Smooth muscle cell (in vitro differentiated cells): ENCODE results near the gene ADAT3. TPM values are rescaled to one million over a fixed set of nuclear protein-coding genes. Genes with fewer than 3 reads are reported as not detected.
"Not testable (repeated sequence)": the region's sequence is repeated elsewhere in the genome, so short reads cannot be mapped to it uniquely, and the experiment has no call there.

Experiments used
- DNase-seq: peaks from one replicate; lab custom pipeline; 2025; ENCODE audit not compliant: unreplicated experiment; lab: John Stamatoyannopoulos, UW
- H2AFZ ChIP-seq: fragments of 200-600 bp; sonication (generic); 2 replicates; pipeline ENCODE4 v1.6.0; 2016; ENCODE audit warnings: antibody characterized with exemption, low read depth, mild to moderate bottlenecking
- H3F3A ChIP-seq: fragments of 200-600 bp; sonication (generic); 2 replicates; pipeline ENCODE4 v1.6.0; 2017; ENCODE audit warnings: antibody characterized with exemption, low read depth
- H3K27ac ChIP-seq: fragments of 200-600 bp; sonication (generic); 2 replicates; pipeline ENCODE4 v1.5.1; 2016; ENCODE audit warnings: low read depth, mild to moderate bottlenecking
- H3K27me3 ChIP-seq: fragments of 200-600 bp; sonication (generic); 2 replicates; pipeline ENCODE4 v1.6.1; 2016; ENCODE audit warnings: low read depth, mild to moderate bottlenecking
- H3K36me3 ChIP-seq: fragments of 200-600 bp; sonication (generic); 2 replicates; pipeline ENCODE4 v1.5.1; 2016; ENCODE audit warnings: low read depth
- H3K4me1 ChIP-seq: fragments of 200-600 bp; sonication (generic); 2 replicates; pipeline ENCODE4 v1.5.1; 2016; ENCODE audit warnings: low read depth
- H3K4me2 ChIP-seq: fragments of 200-600 bp; sonication (generic); 2 replicates; pipeline ENCODE4 v1.6.0; 2016; ENCODE audit warnings: mild to moderate bottlenecking
- H3K4me3 ChIP-seq: fragments of 200-600 bp; sonication (generic); 2 replicates; pipeline ENCODE4 v1.5.1; 2016; ENCODE audit warnings: mild to moderate bottlenecking
- H3K79me2 ChIP-seq: fragments of 200-600 bp; sonication (generic); 2 replicates; pipeline ENCODE4 v1.6.0; 2016; ENCODE audit warnings: low read depth, mild to moderate bottlenecking
- H3K9ac ChIP-seq: fragments of 200-600 bp; sonication (generic); 2 replicates; pipeline ENCODE4 v1.6.0; 2016; ENCODE audit warnings: low read depth
- H3K9me3 ChIP-seq: fragments of 200-600 bp; sonication (generic); replicated peaks from 2 replicates; pipeline ENCODE4 v1.5.1; 2016; ENCODE audit warnings: low read depth
- H4K20me1 ChIP-seq: fragments of 200-600 bp; sonication (generic); 2 replicates; pipeline ENCODE4 v1.6.0; 2016; ENCODE audit warnings: low read depth
- CTCF ChIP-seq: fragments of 200-600 bp; sonication (generic); IDR thresholded peaks from 2 replicates; pipeline ENCODE4 v1.5.1; 2017; ENCODE audit warnings: borderline replicate concordance, mild to moderate bottlenecking, antibody characterized with exemption; ENCODE audit not compliant: insufficient read depth, poor library complexity, severe bottlenecking
- WGBS: methylation state at CpG from one replicate; pipeline ENCODE4 v1.1.7; 2016; ENCODE audit warnings: low lambda C conversion rate; 5-methylcytosine and 5-hydroxymethylcytosine counted together
- polyA plus RNA-seq: library from polyadenylated mRNA; unstranded; fragments of >200 nt; fragmentation: Nextera tagmentation; extraction: Ambion mirVana; gene quantifications from 2 replicates; pipeline ENCODE4 v1.2.1, GENCODE V29; 2016
- total RNA-seq: library from RNA; depleted of rRNA; stranded (reverse); fragments of >200 nt; gene quantifications from 2 replicates; pipeline ENCODE4 v1.2.3, GENCODE V29; 2014

Gene ADAT3
- total and polyA plus RNA-seq, 2 experiments from 2014 or later = 0.58 to 2.0 TPM

GRCh38 chr19:1880611-1881392 is 24.4 kb upstream of the ADAT3 start:
- Histone ChIP-seq H4K20me1 (peaks cover 54% of the 10 kb centered on the region), H3K4me3 (no peak overlapping the region), H3K9me3 (no peaks in the 10 kb centered on the region), H3K4me2 (no peak overlapping the region), H3K4me1 (no peaks in the 10 kb centered on the region), H3K9ac (no peak overlapping the region), H3K36me3 (no peaks in the 10 kb centered on the region), H3K27me3 (no peaks in the 10 kb centered on the region), H2AFZ (no peak overlapping the region), H3F3A (no peaks in the 10 kb centered on the region), H3K79me2 (peaks cover 39% of the 10 kb centered on the region), H3K27ac (no peak overlapping the region)
- no peak for DNase-seq
- WGBS = 96% methylated on average over 24 of the region's 35 CpGs
- TF ChIP-seq CTCF = no peak

DNA sequence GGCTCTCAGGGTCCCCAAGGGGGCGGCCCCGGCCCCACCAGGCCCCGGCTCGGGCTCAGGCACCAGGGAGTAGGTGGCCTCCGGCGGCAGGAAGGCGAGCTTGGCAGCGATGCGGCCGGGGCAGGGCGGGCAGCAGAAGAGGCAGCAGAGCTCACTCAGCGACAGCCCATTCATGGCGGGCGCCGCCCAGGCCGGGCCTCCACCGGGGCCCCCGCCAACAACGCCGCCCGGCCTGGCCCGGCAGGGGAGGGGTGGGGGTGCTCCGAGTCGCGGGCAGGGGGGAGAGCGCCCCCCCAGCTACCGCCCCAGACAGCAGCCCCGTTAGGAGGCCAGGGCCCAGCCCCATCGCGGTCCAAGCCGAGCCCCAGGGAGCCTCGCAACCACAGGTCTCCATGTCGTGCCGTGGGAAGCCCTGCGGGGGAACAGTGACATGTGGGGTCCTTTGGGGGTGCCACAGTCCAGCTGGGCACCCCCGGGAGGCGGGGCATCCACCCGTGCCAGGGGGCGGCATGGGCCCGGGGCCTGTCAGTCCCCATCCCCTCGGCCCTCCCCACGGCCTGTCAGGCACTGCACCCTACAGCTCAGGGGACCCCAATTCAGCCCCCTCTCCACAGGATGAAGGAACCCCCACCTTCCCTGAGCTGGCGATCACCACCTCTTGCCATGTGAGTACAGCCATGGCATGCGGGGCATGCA is 23.7 kb upstream of the ADAT3 start:
- not testable (repeated sequence) for H3K9me3 ChIP-seq, H3K4me3 ChIP-seq, H2AFZ ChIP-seq, H3F3A ChIP-seq, H3K36me3 ChIP-seq, DNase-seq, H3K27ac ChIP-seq, H3K4me1 ChIP-seq, H3K9ac ChIP-seq, H3K27me3 ChIP-seq, H3K4me2 ChIP-seq
- 94% methylated on average over 6 of the region's 44 CpGs for WGBS
- Histone ChIP-seq H4K20me1 (peaks cover 54% of the 10 kb centered on the region), H3K79me2 (peaks cover 39% of the 10 kb centered on the region)

DNA sequence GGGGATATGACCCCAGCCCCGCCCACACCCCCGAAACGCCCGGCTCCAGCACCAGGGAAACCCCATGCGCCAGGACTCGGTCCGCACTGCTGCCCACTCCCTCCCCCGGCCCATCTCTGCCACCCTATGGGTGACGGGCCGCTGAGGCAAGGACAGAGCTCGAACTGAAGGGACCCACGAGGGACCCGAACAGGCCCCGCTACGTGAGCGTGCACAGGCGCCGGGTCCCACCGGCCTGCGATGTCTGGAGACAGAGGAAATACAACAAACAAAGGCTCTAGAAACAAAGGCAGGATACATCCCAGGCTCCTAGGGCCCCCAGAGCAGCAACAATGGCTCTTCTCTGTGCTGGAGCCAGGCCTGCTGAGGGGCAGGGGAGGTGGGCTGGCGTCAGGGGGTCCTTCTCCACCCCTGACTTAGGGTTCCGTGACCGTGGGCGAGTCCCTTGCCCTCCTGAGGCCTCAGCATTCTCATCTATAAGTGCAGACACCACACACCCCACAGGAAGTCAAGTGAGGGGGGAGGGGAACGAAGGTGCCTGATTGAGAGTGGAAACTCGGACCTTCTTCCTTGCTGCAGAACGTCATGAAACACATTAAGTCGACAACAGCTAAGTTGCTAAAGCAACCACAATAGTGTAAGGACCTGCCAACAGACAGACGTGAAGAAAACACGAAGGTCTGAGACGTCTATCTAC is 23.0 kb upstream of the ADAT3 start:
- H3K79me2 ChIP-seq = peaks cover 39% of the 10 kb centered on the region
- H3K4me1 ChIP-seq = peaks cover 5% of the 10 kb centered on the region
- 81% methylated on average over 26 of the region's 31 CpGs for WGBS
- peaks cover 54% of the 10 kb centered on the region for H4K20me1 ChIP-seq
- no peak overlapping the region for H2AFZ ChIP-seq
- TF ChIP-seq CTCF = no peak
- no peak overlapping the region for H3K27ac ChIP-seq
- H3F3A ChIP-seq = peaks cover 5% of the 10 kb centered on the region
- peak overlapping the region; percentile 30 for H3K4me2 ChIP-seq
- no peak overlapping the region for H3K9ac ChIP-seq
- DNase-seq = no peak
- no peak overlapping the region for H3K4me3 ChIP-seq
- no peaks in the 10 kb centered on the region for H3K27me3 ChIP-seq
- H3K9me3 ChIP-seq = no peaks in the 10 kb centered on the region
- H3K36me3 ChIP-seq = no peaks in the 10 kb centered on the region
